WTC11 (cell line): Measurements from ENCODE around the gene FXYD5. TPM values are rescaled to one million over a fixed set of nuclear protein-coding genes. Genes with fewer than 3 reads are reported as not detected.

Experiments used
- ATAC-seq: fragments of 200-7000 bp; cut with Tn5 transposase; 2 replicates; pipeline ENCODE4 v1.10.0; 2021; ENCODE audit warnings: mild to moderate bottlenecking, moderate library complexity
- CTCF ChIA-PET: fragments of 300-600 bp; sonication (Branson Sonifier 250); formaldehyde crosslinking; loops from one replicate; lab custom pipeline; 2021; ENCODE audit warnings: antibody characterized with exemption; lab: Charles Lee
- POLR2A ChIA-PET: fragments of 350-600 bp; sonication (Branson Sonifier 250); formaldehyde crosslinking; loops from one replicate; lab custom pipeline; 2021; ENCODE audit warnings: antibody characterized with exemption; lab: Charles Lee
- DNase-seq: peaks from one replicate; pipeline ENCODE4 v3.0.0; 2021; ENCODE audit warnings: low spot score
- H3K27ac Mint-ChIP-seq: 2 replicates; pipeline ENCODE4 v1.8.0; 2021; ENCODE audit warnings: mixed read lengths
- H3K27me3 Mint-ChIP-seq: 2 replicates; pipeline ENCODE4 v1.8.0; 2021; ENCODE audit warnings: low read depth, mild to moderate bottlenecking, moderate library complexity, mixed read lengths
- H3K36me3 Mint-ChIP-seq: 2 replicates; pipeline ENCODE4 v1.8.0; 2021; ENCODE audit warnings: mixed read lengths
- H3K4me1 Mint-ChIP-seq: 2 replicates; pipeline ENCODE4 v1.8.0; 2022; ENCODE audit warnings: mixed read lengths
- H3K4me3 Mint-ChIP-seq: 2 replicates; pipeline ENCODE4 v1.8.0; 2021; ENCODE audit warnings: mild to moderate bottlenecking, moderate library complexity, mixed read lengths
- H3K9me3 Mint-ChIP-seq: 2 replicates; pipeline ENCODE4 v1.8.0; 2021; ENCODE audit warnings: mixed read lengths
- CREM ChIP-seq: sonication (generic); formaldehyde crosslinking; IDR thresholded peaks from 2 replicates; pipeline ENCODE4 v1.8.1; 2022; ENCODE audit warnings: mild to moderate bottlenecking, missing genetic modification reagents, moderate library complexity
- ELF4 ChIP-seq: sonication (generic); formaldehyde crosslinking; IDR thresholded peaks from 2 replicates; pipeline ENCODE4 v1.8.1; 2022; ENCODE audit warnings: low read depth, mild to moderate bottlenecking, moderate library complexity, missing genetic modification reagents
- GABPB1 ChIP-seq: sonication (generic); formaldehyde crosslinking; IDR thresholded peaks from 2 replicates; pipeline ENCODE4 v1.8.1; 2023; ENCODE audit warnings: mild to moderate bottlenecking, missing genetic modification reagents
- NR3C1 ChIP-seq: sonication (generic); formaldehyde crosslinking; conservative IDR thresholded peaks from 2 replicates; pipeline ENCODE4 v1.8.1; 2023; ENCODE audit warnings: low read depth, mild to moderate bottlenecking, missing genetic modification reagents
- OVOL2 ChIP-seq: fragments of 250-450 bp; sonication (Bioruptor Pico); IDR thresholded peaks from 2 replicates; pipeline ENCODE4 v1.9.0; 2021; ENCODE audit warnings: mild to moderate bottlenecking, borderline replicate concordance
- SP1 ChIP-seq: sonication (generic); formaldehyde crosslinking; conservative IDR thresholded peaks from 2 replicates; pipeline ENCODE4 v1.8.1; 2022; ENCODE audit warnings: missing genetic modification reagents
- TP53 ChIP-seq: sonication (generic); formaldehyde crosslinking; IDR thresholded peaks from 2 replicates; pipeline ENCODE4 v1.8.1; 2023; ENCODE audit warnings: mild to moderate bottlenecking, missing genetic modification reagents
- ZNF232 ChIP-seq: sonication (generic); formaldehyde crosslinking; IDR thresholded peaks from 2 replicates; pipeline ENCODE4 v1.8.0; 2022; ENCODE audit warnings: mild to moderate bottlenecking, missing genetic modification reagents
- ZNF416 ChIP-seq: fragments of 250-450 bp; sonication (Bioruptor Pico); IDR thresholded peaks from 2 replicates; pipeline ENCODE4 v1.9.0; 2021; ENCODE audit warnings: mild to moderate bottlenecking, inconsistent platforms
- total RNA-seq: library from RNA; stranded (reverse); gene quantifications from 3 replicates; pipeline ENCODE4 v1.2.3, GENCODE V29; 2021
- TF ChIP-seq, protein P1 (sequence below): sonication (generic); formaldehyde crosslinking; IDR thresholded peaks from 2 replicates; pipeline ENCODE4 v1.8.1; 2022; ENCODE audit warnings: mild to moderate bottlenecking, missing genetic modification reagents, moderate library complexity, borderline replicate concordance
- TF ChIP-seq, protein P2 (sequence below): sonication (generic); formaldehyde crosslinking; IDR thresholded peaks from 2 replicates; pipeline ENCODE4 v1.8.1; 2023; ENCODE audit warnings: mild to moderate bottlenecking, missing genetic modification reagents, moderate library complexity
- TF ChIP-seq, protein P3 (sequence below): fragments of 200-600 bp; IDR thresholded peaks from 2 replicates; pipeline ENCODE4 v1.8.0; 2022; ENCODE audit warnings: antibody characterized with exemption
- TF ChIP-seq, protein P4 (sequence below): sonication (generic); formaldehyde crosslinking; IDR thresholded peaks from 2 replicates; pipeline ENCODE4 v1.8.0; 2022; ENCODE audit warnings: mild to moderate bottlenecking, missing genetic modification reagents
- TF ChIP-seq, protein P5 (sequence below): sonication (generic); formaldehyde crosslinking; conservative IDR thresholded peaks from 2 replicates; pipeline ENCODE4 v1.8.1; 2023; ENCODE audit warnings: mild to moderate bottlenecking, low read depth, missing genetic modification reagents, moderate library complexity
- TF ChIP-seq, protein P6 (sequence below): sonication (generic); formaldehyde crosslinking; IDR thresholded peaks from 2 replicates; pipeline ENCODE4 v1.8.1; 2023; ENCODE audit warnings: mild to moderate bottlenecking, missing genetic modification reagents
- TF ChIP-seq, protein P7 (sequence below): sonication (generic); formaldehyde crosslinking; conservative IDR thresholded peaks from 2 replicates; pipeline ENCODE4 v1.8.1; 2022; ENCODE audit warnings: mild to moderate bottlenecking, missing genetic modification reagents
- TF ChIP-seq, protein P8 (sequence below): sonication (generic); formaldehyde crosslinking; IDR thresholded peaks from 2 replicates; pipeline ENCODE4 v1.8.1; 2022; ENCODE audit warnings: low read depth, mild to moderate bottlenecking, moderate library complexity, missing genetic modification reagents, borderline replicate concordance

The FXYD5 gene
- total RNA-seq, 1 experiment from 2014 or later = 114 TPM

DNA sequence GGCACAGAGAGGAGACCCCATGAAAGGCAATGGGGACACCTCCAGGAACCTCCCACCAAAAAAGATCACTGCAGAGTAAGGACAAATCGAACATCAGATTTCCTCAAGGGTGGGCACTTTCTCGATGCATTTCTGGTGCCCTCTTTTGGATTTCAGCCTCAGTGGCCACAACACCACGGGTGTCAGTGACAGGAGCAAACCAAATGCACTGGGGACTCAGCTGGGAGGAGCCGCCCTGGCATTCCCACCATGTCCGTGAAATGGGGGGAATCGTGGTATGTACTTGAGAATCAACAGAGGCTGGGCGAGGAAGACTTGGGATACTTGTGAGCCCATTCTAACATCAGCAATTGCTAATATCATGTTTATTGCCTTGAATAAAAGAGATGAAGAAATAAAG is 57.7 kb downstream of the FXYD5 start:
- Mint-ChIP-seq H3K9me3 (peaks cover 14% of the 10 kb centered on the region), H3K27me3 (no peaks in the 10 kb centered on the region; the same call in 1 of the 2 replicates), H3K36me3 (peaks cover 3% of the 10 kb centered on the region; the same call in 1 of the 2 replicates), H3K27ac (0 out of 2 replicates have a peak overlapping the region, but pooled peaks have one; percentile 41), H3K4me3 (no peak overlapping the region), H3K4me1 (peaks cover 14% of the 10 kb centered on the region)
- no peak for ATAC-seq
- TF ChIP-seq, protein P1, sequence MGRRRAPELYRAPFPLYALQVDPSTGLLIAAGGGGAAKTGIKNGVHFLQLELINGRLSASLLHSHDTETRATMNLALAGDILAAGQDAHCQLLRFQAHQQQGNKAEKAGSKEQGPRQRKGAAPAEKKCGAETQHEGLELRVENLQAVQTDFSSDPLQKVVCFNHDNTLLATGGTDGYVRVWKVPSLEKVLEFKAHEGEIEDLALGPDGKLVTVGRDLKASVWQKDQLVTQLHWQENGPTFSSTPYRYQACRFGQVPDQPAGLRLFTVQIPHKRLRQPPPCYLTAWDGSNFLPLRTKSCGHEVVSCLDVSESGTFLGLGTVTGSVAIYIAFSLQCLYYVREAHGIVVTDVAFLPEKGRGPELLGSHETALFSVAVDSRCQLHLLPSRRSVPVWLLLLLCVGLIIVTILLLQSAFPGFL (CRISPR knock-in tag) = no peak
- TF ChIP-seq ELF4 (CRISPR knock-in tag) (no peak), ZNF416 (CRISPR knock-in tag) (no peak), OVOL2 (CRISPR knock-in tag) (no peak), TP53 (CRISPR knock-in tag) (no peak), GABPB1 (CRISPR knock-in tag) (no peak), ZNF232 (no peak), NR3C1 (CRISPR knock-in tag) (no peak), SP1 (CRISPR knock-in tag) (no peak), CREM (CRISPR knock-in tag) (no peak)
- TF ChIP-seq, protein P2, sequence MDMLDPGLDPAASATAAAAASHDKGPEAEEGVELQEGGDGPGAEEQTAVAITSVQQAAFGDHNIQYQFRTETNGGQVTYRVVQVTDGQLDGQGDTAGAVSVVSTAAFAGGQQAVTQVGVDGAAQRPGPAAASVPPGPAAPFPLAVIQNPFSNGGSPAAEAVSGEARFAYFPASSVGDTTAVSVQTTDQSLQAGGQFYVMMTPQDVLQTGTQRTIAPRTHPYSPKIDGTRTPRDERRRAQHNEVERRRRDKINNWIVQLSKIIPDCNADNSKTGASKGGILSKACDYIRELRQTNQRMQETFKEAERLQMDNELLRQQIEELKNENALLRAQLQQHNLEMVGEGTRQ (CRISPR knock-in tag) = no peak
- TF ChIP-seq, protein P3, sequence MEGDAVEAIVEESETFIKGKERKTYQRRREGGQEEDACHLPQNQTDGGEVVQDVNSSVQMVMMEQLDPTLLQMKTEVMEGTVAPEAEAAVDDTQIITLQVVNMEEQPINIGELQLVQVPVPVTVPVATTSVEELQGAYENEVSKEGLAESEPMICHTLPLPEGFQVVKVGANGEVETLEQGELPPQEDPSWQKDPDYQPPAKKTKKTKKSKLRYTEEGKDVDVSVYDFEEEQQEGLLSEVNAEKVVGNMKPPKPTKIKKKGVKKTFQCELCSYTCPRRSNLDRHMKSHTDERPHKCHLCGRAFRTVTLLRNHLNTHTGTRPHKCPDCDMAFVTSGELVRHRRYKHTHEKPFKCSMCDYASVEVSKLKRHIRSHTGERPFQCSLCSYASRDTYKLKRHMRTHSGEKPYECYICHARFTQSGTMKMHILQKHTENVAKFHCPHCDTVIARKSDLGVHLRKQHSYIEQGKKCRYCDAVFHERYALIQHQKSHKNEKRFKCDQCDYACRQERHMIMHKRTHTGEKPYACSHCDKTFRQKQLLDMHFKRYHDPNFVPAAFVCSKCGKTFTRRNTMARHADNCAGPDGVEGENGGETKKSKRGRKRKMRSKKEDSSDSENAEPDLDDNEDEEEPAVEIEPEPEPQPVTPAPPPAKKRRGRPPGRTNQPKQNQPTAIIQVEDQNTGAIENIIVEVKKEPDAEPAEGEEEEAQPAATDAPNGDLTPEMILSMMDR = no peak
- TF ChIP-seq, protein P4, sequence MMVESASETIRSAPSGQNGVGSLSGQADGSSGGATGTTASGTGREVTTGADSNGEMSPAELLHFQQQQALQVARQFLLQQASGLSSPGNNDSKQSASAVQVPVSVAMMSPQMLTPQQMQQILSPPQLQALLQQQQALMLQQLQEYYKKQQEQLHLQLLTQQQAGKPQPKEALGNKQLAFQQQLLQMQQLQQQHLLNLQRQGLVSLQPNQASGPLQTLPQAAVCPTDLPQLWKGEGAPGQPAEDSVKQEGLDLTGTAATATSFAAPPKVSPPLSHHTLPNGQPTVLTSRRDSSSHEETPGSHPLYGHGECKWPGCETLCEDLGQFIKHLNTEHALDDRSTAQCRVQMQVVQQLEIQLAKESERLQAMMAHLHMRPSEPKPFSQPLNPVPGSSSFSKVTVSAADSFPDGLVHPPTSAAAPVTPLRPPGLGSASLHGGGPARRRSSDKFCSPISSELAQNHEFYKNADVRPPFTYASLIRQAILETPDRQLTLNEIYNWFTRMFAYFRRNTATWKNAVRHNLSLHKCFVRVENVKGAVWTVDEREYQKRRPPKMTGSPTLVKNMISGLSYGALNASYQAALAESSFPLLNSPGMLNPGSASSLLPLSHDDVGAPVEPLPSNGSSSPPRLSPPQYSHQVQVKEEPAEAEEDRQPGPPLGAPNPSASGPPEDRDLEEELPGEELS (CRISPR knock-in tag) = no peak
- TF ChIP-seq, protein P5, sequence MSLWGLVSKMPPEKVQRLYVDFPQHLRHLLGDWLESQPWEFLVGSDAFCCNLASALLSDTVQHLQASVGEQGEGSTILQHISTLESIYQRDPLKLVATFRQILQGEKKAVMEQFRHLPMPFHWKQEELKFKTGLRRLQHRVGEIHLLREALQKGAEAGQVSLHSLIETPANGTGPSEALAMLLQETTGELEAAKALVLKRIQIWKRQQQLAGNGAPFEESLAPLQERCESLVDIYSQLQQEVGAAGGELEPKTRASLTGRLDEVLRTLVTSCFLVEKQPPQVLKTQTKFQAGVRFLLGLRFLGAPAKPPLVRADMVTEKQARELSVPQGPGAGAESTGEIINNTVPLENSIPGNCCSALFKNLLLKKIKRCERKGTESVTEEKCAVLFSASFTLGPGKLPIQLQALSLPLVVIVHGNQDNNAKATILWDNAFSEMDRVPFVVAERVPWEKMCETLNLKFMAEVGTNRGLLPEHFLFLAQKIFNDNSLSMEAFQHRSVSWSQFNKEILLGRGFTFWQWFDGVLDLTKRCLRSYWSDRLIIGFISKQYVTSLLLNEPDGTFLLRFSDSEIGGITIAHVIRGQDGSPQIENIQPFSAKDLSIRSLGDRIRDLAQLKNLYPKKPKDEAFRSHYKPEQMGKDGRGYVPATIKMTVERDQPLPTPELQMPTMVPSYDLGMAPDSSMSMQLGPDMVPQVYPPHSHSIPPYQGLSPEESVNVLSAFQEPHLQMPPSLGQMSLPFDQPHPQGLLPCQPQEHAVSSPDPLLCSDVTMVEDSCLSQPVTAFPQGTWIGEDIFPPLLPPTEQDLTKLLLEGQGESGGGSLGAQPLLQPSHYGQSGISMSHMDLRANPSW = no peak
- TF ChIP-seq, protein P6, sequence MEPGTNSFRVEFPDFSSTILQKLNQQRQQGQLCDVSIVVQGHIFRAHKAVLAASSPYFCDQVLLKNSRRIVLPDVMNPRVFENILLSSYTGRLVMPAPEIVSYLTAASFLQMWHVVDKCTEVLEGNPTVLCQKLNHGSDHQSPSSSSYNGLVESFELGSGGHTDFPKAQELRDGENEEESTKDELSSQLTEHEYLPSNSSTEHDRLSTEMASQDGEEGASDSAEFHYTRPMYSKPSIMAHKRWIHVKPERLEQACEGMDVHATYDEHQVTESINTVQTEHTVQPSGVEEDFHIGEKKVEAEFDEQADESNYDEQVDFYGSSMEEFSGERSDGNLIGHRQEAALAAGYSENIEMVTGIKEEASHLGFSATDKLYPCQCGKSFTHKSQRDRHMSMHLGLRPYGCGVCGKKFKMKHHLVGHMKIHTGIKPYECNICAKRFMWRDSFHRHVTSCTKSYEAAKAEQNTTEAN (CRISPR knock-in tag) = no peak
- TF ChIP-seq, protein P7, sequence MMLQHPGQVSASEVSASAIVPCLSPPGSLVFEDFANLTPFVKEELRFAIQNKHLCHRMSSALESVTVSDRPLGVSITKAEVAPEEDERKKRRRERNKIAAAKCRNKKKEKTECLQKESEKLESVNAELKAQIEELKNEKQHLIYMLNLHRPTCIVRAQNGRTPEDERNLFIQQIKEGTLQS (CRISPR knock-in tag) = no peak
- TF ChIP-seq, protein P8, sequence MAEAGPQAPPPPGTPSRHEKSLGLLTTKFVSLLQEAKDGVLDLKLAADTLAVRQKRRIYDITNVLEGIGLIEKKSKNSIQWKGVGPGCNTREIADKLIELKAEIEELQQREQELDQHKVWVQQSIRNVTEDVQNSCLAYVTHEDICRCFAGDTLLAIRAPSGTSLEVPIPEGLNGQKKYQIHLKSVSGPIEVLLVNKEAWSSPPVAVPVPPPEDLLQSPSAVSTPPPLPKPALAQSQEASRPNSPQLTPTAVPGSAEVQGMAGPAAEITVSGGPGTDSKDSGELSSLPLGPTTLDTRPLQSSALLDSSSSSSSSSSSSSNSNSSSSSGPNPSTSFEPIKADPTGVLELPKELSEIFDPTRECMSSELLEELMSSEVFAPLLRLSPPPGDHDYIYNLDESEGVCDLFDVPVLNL (CRISPR knock-in tag) = no peak
- CTCF ChIA-PET = interaction anchor here (0.7 to 1.5 kb wide), 3 partner anchors 13 to 97 kb away, joined by 3 to 7 read pairs (median 3); no protein-coding TSS in a partner anchor
- DNase-seq = no peak
- POLR2A ChIA-PET = interaction anchor here (0.6 kb wide), 1 partner anchor 25 kb away, joined by 4 read pairs; no protein-coding TSS in a partner anchor
